T-helper 2 cell treated with Interferon-gamma antibody and Interleukin-4, amounts not matched to agents 5 μg/mL and 100 μg/mL, for 36 hours (primary cell): ENCODE results near the gene FCN3.
"Not testable (repeated sequence)": the region's sequence is repeated elsewhere in the genome, so short reads cannot be mapped to it uniquely, and the experiment has no call there.

Experiments
- DNase-seq: peaks from one replicate; pipeline ENCODE4 v3.0.0; 2021; ENCODE audit warnings: low spot score
- H3K27ac Mint-ChIP-seq: one replicate; pipeline ENCODE4 v1.8.0; 2021; ENCODE audit warnings: mild to moderate bottlenecking, mixed read lengths
- H3K27me3 Mint-ChIP-seq: one replicate; pipeline ENCODE4 v1.8.0; 2021; ENCODE audit warnings: low read depth, mixed read lengths
- H3K36me3 Mint-ChIP-seq: one replicate; pipeline ENCODE4 v1.8.0; 2021; ENCODE audit warnings: low read depth, mixed read lengths
- H3K4me1 Mint-ChIP-seq: one replicate; pipeline ENCODE4 v1.8.0; 2021; ENCODE audit warnings: low read depth, mixed read lengths
- H3K4me3 Mint-ChIP-seq: one replicate; pipeline ENCODE4 v1.8.0; 2022; ENCODE audit warnings: mild to moderate bottlenecking, moderate library complexity, mixed read lengths
- H3K9me3 Mint-ChIP-seq: one replicate; pipeline ENCODE4 v1.8.0; 2021; ENCODE audit warnings: mixed read lengths

FCN3 gene

DNA sequence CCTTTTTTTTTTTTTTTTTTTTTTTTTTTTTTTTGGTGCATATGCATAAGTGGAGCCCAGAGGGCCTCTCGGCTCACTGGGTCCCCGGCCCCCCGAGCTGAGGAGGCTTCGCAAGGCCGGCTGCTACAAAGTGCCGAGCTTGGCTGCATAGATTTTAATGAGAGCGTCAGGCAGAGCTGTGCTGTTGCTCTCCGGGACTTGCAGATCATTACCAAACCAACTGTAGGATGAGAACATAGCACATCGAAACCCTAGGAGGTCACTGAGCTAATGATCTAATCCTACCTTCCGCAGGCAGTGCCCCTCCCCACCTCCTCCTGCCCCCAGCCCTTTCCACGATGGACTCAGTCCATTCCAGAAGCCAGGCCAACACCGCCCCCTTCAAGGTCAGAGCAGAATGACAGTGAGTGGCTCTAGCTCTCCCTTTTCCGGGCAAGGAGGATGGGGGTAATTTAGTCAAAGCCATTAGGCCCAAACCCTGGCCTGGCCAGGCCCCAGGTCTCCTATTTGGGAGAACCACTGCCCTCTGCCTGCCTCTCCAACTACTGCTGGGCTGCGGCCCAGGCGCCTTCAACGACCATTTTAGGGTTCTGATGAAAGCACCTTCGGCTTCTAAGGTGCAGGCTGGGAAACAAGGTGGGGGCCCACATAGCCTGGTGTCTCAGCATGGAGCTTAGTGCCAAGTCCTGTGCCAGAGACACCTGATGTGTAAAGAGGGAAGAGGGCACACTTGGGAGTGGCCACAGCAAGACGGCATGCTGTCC, 31.2 kb upstream of the FCN3 start:
- H3K27ac Mint-ChIP-seq, H3K4me3 Mint-ChIP-seq, DNase-seq, H3K9me3 Mint-ChIP-seq, H3K27me3 Mint-ChIP-seq: not testable (repeated sequence)
- H3K36me3 Mint-ChIP-seq: peaks cover 26% of the 10 kb centered on the region
- H3K4me1 Mint-ChIP-seq: peaks cover 17% of the 10 kb centered on the region

DNA sequence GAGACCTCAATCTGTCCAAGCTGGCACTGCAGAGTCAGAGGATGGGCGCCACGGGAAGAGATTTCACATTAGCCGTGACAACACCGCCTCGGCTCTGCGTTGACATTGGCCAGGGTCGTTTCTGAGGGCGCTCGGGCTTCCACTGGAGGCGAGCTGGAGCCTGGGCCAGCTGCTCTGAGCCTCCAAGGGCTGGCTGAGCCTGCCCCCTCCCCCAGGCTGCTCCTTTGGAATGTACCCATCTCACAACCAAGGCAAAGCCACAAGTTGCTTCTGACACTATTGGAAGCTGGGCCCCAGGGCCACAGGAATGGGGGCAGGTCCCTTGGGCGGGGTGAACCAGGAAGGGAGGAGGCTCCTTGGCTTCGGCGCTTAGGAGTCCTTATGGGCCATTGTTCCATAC, 30.4 kb upstream of the FCN3 start:
- H3K27ac Mint-ChIP-seq: no peak overlapping the region

DNA sequence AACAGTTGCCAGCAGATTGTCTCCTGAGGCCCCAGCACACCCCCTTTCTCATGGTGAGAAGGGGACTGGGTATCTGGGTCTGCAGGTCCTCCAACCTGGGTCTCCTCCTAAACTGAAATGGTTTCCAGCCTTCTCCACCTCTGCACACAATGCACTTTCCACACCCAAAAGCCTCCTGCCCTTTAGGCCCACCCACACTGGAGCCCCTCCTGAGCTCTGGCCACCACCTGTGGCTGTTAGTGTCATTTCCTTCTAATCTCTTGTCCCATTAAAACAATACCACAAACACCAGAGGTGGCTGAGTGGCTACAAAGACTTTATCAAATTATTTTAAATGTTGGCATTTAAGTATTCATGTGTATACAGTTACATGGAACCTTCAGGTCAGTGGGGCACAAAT, 29.3 kb upstream of the FCN3 start:
- Mint-ChIP-seq H3K27me3 (no peaks in the 10 kb centered on the region), H3K27ac (peak overlapping the region; percentile 68), H3K9me3 (no peaks in the 10 kb centered on the region), H3K36me3 (peaks cover 20% of the 10 kb centered on the region), H3K4me3 (no peak overlapping the region), H3K4me1 (peaks cover 17% of the 10 kb centered on the region)
- DNase-seq: no peak

More for the DNA sequence above, 30.4 kb upstream of the FCN3 start:
- Mint-ChIP-seq H3K4me1 (peaks cover 17% of the 10 kb centered on the region), H3K36me3 (peaks cover 22% of the 10 kb centered on the region), H3K27me3 (no peaks in the 10 kb centered on the region), H3K9me3 (no peaks in the 10 kb centered on the region), H3K4me3 (no peak overlapping the region)
- DNase-seq: no peak

DNA sequence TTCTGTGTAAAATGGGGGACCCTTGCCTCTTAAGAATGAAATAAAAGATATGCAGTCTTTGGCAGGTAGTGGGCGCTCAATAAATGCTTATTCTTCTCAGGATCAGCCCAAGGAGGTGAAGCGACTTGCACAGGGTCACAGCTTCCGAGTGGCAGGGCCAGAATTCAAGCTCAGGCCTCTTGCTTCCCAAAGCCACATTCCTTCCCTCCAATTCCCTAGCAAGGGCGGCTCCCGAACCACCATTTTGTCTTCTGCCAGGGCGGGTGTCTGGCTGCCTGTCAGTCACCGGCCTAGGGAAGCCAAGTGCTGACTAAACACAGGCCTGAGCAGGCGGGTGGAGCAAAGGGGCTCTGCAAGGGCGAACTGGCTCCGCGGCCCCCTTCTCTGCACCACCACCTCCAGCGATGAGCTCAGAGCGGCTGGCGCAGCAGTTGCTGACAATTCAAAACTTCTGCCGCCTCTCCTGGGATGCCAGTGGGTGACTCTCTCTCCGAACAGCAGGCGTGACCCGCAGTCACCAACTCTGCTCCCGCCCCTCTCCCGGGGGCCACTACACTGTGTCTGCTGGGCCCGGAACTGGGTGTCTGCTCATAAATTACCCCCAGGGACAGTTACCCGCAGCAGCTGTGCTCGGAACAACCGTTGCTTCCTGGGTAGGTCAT, 28.6 kb upstream of the FCN3 start:
- Mint-ChIP-seq H3K4me1 (peaks cover 17% of the 10 kb centered on the region), H3K27ac (peak overlapping the region; percentile 45), H3K27me3 (no peaks in the 10 kb centered on the region), H3K9me3 (no peaks in the 10 kb centered on the region), H3K36me3 (peaks cover 16% of the 10 kb centered on the region), H3K4me3 (no peak overlapping the region)
- no peak for DNase-seq

DNA sequence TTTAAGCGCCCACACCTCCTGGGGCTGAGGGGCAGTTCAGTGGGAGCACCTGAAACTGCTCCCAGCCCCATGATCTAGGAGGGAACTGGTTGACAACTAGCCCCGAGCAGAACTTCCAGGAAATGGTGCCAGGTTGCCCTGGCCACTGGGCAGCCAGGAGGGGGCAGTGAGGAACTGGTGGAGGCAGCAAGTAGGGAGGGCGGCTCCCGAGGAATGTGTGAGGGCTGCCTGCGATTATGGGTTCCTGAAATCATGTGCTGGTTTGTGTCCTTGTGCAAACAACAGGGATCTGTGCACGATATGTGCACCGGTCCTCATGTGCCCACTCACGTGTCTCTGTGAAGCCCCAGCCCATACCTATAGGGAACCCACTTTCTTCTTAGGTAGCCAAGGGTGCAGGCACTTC, 27.7 kb upstream of the FCN3 start:
- no peak overlapping the region for H3K27ac Mint-ChIP-seq
- no peaks in the 10 kb centered on the region for H3K9me3 Mint-ChIP-seq
- H3K4me3 Mint-ChIP-seq: no peak overlapping the region
- no peak for DNase-seq
- no peaks in the 10 kb centered on the region for H3K27me3 Mint-ChIP-seq
- H3K36me3 Mint-ChIP-seq: peaks cover 10% of the 10 kb centered on the region
- peaks cover 17% of the 10 kb centered on the region for H3K4me1 Mint-ChIP-seq

DNA sequence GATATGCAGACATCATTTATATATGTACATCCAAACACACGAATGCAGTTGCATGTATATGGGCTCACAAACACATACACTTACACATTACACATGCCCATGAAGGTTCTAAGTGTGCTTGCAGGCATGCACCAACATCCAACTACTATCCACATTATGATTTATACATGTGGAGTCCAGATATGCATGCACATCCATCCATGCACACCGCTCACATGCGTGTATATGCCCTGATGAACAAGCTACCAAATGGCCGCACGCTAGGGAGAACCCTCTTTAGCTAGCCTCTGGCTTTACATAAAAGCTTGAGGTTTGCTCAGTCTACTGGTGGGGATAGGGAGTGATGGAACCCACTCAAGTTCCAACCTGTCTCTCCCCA, 26.3 kb upstream of the FCN3 start:
- Mint-ChIP-seq H3K27ac (no peak overlapping the region), H3K4me1 (peaks cover 17% of the 10 kb centered on the region)

DNA sequence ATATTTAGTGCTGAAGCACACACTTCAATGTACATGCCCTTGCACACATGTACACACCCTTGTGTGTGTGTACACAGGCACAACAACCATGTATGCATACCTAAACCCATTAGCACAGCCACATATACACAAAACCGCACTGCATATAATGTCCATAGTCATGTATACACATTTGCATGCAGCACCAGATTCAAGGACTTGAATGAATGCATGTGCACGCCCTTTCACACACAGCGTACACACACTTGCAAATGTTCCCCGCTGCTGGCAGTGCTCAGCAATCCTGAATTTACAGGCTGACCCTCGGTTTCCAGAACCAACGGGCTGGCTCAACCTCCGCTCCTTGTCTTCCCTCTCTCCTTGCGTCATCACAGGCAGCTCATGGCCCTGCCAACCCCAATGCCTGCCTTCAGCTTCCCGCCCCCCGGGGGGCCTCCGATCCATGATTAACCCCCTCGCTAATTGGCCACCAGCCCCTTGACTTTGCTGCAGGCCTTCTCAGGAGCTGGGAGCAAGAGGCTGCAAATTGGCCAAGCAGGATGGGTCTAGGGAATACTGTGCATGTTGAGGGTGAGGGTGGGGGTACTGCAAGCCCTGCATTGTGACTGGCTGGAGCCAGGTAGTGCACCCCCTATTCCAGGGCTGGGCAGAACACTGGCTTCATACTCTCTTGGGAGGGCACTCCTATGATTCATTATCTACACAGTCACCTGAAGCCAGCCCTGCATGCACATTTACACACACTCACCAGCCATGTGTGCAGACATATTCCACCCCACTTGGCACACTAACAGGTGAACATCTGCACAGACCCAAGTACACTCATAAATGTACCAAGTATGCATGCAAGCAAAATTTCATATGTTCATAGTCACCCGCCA, 25.7 kb upstream of the FCN3 start:
- Mint-ChIP-seq H3K4me1 (peaks cover 17% of the 10 kb centered on the region), H3K27ac (no peak overlapping the region), H3K27me3 (no peaks in the 10 kb centered on the region), H3K9me3 (no peaks in the 10 kb centered on the region), H3K4me3 (no peak overlapping the region), H3K36me3 (no peaks in the 10 kb centered on the region)
- DNase-seq: no peak

More for the DNA sequence above, 26.3 kb upstream of the FCN3 start:
- Mint-ChIP-seq H3K4me3 (no peak overlapping the region), H3K27me3 (no peaks in the 10 kb centered on the region), H3K36me3 (peaks cover 2% of the 10 kb centered on the region), H3K9me3 (no peaks in the 10 kb centered on the region)
- no peak for DNase-seq

DNA sequence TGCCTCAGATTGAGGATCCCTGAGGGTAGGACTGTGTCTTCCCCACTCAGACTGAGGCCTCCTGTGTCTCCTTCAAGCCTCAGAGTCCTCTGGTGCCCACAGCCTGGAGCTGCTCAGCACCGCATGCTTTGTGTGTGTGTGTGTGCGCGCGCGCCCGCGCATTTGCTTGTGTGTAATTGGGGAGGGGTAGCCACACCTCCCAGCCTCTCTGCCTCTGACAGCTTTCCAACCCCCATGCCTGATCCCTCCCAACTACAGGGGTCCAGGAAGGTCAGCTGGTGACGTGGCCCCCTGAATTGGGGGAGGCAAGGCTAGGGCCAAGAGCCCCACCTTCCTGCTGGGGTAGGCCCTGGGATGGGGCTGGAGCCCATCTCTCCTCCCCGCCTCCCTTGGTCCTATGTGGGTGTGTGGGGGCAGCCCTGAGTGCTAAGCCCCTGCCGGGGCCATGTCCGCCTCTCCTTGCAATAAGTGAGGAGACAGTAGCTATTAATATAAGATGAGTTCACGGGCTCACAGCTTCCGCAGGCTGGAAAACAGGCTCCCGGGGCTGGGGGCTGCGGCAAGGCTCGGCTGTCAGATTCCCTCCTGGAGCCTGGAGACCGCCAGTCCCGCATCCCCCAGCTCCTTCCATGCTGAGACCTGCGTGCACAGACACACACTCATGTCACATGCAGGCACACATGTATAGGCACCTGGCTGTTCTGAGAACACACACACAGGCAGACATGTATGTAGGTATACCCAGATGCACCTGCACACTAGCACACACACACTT, 24.8 kb upstream of the FCN3 start:
- no peak for DNase-seq
- H3K36me3 Mint-ChIP-seq: no peaks in the 10 kb centered on the region
- H3K27me3 Mint-ChIP-seq: no peaks in the 10 kb centered on the region
- no peak overlapping the region for H3K27ac Mint-ChIP-seq
- no peak overlapping the region for H3K4me3 Mint-ChIP-seq
- H3K4me1 Mint-ChIP-seq: peaks cover 16% of the 10 kb centered on the region
- H3K9me3 Mint-ChIP-seq: no peaks in the 10 kb centered on the region

DNA sequence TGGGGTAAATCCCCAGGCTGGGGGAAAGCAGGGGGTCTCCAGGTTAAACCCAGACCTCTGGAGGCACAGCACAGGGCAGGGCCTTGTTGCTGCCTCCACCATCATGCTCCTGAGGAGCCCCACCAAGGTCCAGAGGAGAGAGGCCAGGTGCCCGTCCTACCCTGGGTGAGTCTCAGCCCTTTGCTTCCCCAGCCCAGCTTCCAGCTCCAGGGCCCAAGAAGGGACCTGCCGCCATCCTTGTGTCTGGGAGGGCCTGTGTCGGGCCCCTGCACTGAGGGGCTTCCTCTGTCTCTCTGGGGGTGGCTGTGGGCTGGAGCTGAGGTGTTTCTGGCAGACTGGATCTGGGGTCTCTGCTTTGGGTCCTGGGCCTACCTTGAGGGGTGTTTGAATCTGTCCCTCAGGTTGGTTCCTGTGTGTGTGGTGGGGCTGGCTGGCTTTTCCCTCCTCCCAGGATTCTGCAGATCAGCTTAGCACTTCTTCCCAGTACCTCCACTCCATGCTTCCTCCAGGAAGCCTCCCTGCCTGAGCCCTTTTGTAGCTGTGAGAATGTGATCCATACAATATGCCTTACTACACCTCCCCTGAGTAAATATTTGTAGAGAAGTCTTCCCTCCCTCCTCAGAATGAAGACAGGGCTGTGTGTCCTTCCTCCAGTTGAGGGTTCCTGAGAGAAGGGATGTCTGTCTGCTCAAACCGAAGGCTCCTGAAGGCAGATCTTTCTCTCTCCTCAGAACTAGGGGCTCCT, 24.0 kb upstream of the FCN3 start:
- Mint-ChIP-seq H3K27ac (peak overlapping the region; percentile 35), H3K4me3 (no peak overlapping the region), H3K27me3 (no peaks in the 10 kb centered on the region)

DNA sequence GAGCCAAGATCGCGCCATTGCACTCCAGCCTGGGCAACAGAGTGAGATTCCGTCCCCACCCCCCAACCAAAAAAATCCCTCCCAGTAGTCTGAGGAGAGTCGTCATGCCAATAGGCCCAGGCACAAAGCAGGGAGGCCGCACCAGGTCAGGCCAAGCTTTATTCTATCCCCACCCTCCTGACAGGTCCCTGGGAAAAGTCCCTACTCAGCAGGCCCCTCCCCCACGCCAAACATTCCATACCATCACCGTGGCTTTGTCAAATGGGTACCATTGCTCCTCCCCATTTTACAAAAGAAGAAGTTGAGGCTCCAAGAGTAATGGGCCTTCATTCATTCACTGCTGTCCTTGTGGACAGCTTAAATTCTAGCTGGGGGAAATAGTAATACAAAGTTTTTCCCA, 23.1 kb upstream of the FCN3 start:
- Mint-ChIP-seq H3K4me3 (no peak overlapping the region), H3K27me3 (no peaks in the 10 kb centered on the region), H3K27ac (no peak overlapping the region), H3K36me3 (no peaks in the 10 kb centered on the region), H3K4me1 (peaks cover 8% of the 10 kb centered on the region), H3K9me3 (no peaks in the 10 kb centered on the region)
- DNase-seq: no peak

More for the DNA sequence above, 24.0 kb upstream of the FCN3 start:
- no peaks in the 10 kb centered on the region for H3K9me3 Mint-ChIP-seq
- DNase-seq: no peak
- H3K4me1 Mint-ChIP-seq: peaks cover 10% of the 10 kb centered on the region
- H3K36me3 Mint-ChIP-seq: no peaks in the 10 kb centered on the region

DNA sequence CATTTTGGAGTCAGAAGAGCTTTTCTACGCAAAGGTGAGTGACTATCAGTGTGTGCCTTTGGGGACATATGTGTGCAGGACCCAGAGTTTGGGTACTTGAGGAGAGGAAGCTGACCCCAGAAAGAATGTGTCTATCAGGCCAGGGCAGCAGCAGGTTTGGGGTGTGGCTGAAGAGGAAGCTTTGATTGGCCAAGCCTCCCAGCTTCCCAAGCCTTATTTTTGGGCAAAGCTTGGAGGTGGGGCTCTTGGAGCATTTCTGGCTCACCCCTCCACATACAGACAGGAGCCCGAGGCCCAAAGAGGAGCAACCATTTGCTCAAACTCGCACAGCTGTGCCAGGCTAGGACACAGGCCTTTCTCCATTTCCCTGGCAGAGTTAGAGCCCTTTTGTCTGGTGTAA, 22.5 kb upstream of the FCN3 start:
- Mint-ChIP-seq H3K9me3 (no peaks in the 10 kb centered on the region), H3K4me3 (no peak overlapping the region), H3K4me1 (peaks cover 10% of the 10 kb centered on the region), H3K27me3 (peaks cover 2% of the 10 kb centered on the region), H3K27ac (no peak overlapping the region), H3K36me3 (no peaks in the 10 kb centered on the region)
- DNase-seq: no peak

DNA sequence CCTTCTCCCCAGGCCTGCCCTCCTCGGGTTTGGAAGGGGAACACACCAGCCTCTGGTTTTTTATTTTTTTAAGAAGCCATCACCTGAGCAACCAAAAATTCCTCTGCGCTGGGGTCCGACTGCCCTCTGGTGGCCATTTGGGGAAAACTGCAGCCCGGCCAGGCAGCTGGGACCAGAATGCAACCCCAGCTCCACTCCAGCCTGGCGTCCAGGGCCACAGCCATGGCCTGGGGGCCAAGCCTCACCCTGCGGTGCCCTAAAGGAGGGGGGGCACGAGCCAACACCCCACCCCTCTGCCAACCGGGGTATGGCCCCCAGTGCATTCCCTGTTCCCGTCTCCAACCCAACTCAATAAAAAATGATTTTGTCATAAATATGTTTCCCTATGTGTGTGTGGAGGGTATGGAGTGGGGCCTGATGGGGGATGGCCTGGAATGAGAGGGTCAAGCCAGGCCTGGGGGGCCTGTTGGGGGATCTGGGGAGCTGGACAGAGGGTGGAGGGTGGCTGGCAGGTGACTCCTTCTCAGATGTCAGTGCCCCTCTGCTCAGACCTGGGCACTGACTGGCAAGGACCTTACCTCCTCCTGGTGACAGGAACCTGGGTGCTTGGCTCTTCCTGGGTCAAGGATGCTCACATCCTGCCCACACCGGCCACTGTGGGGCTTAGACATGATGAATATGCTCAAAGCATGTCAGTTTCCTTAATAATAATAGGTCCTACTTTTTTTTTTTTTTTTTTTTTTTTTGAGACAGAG, 21.0 kb upstream of the FCN3 start:
- no peaks in the 10 kb centered on the region for H3K9me3 Mint-ChIP-seq
- DNase-seq: peak; percentile 74
- peaks cover 2% of the 10 kb centered on the region for H3K27me3 Mint-ChIP-seq
- H3K4me3 Mint-ChIP-seq: no peak overlapping the region
- peak overlapping the region; percentile 36 for H3K27ac Mint-ChIP-seq
- H3K4me1 Mint-ChIP-seq: peaks cover 15% of the 10 kb centered on the region
- no peaks in the 10 kb centered on the region for H3K36me3 Mint-ChIP-seq
